Choroid plexus epithelial cell (primary cell): ENCODE results near the gene KDM5B.

Source experiments
- DNase-seq: peaks from one replicate; pipeline ENCODE4 v3.0.0-alpha.2; 2010; ENCODE audit warnings: low read depth
- H3K4me3 ChIP-seq: 2 replicates; pipeline ENCODE4 v1.5.1; 2011; ENCODE audit warnings: low read depth, mild to moderate bottlenecking, control low read depth, low read length, moderate library complexity
- TF ChIP-seq, protein P1 (sequence below): conservative IDR thresholded peaks from 2 replicates; pipeline ENCODE4 v1.5.1; 2011; ENCODE audit warnings: low read depth, mild to moderate bottlenecking, control low read depth, inconsistent platforms, low read length, moderate library complexity

KDM5B gene

GRCh38 chr1:202687798-202688197 is 120.4 kb downstream of the KDM5B start:
- no peak for DNase-seq

DNA sequence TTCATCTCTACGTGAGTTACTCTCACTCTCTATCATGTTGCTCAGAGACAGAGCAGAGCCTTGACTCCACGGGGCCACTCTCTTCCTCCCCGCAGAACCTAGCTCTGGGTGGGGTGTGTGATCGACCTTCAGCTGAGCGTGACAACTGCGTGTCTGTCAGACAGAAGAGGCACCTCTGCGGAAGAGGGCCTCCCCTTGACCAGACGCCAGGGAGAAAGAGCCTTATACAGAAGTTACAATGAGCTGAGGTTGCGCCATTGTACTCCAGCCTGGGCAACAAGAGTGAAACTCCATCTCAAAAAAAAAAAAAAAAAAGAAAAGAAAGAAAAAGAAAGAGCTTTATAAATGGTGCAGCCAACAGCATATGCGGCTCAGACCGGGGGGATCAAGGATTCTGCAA is 120.9 kb downstream of the KDM5B start:
- TF ChIP-seq, protein P1, sequence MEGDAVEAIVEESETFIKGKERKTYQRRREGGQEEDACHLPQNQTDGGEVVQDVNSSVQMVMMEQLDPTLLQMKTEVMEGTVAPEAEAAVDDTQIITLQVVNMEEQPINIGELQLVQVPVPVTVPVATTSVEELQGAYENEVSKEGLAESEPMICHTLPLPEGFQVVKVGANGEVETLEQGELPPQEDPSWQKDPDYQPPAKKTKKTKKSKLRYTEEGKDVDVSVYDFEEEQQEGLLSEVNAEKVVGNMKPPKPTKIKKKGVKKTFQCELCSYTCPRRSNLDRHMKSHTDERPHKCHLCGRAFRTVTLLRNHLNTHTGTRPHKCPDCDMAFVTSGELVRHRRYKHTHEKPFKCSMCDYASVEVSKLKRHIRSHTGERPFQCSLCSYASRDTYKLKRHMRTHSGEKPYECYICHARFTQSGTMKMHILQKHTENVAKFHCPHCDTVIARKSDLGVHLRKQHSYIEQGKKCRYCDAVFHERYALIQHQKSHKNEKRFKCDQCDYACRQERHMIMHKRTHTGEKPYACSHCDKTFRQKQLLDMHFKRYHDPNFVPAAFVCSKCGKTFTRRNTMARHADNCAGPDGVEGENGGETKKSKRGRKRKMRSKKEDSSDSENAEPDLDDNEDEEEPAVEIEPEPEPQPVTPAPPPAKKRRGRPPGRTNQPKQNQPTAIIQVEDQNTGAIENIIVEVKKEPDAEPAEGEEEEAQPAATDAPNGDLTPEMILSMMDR: no peak
- no peak overlapping the region for H3K4me3 ChIP-seq

More at GRCh38 chr1:202687798-202688197, 120.4 kb downstream of the KDM5B start:
- no peak overlapping the region for H3K4me3 ChIP-seq
- TF ChIP-seq, protein P1: no peak

DNA sequence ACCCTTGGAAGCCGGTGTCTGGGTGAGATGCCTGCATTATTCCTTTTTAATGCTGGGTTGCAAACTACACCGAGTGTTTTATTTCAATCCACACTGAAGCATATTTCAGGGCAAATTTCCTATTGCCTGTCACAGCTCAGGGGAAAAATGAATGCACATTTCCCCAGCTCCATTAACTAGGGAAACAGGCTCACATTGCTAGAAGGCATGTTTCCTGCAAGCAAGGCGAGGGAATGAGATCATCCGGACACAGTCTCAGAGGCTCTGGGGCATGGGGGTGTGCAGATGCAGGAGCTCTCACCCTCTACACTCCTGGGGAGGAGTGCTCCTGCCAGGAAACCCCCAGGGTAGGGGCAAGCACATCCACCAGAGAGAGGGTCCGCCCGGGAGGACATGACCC is 122.6 kb downstream of the KDM5B start:
- TF ChIP-seq, protein P1: no peak
- no peak for DNase-seq
- no peak overlapping the region for H3K4me3 ChIP-seq

More for the DNA sequence above, 120.9 kb downstream of the KDM5B start:
- no peak for DNase-seq

GRCh38 chr1:202684716-202685115 is 123.5 kb downstream of the KDM5B start:
- DNase-seq: no peak
- no peak overlapping the region for H3K4me3 ChIP-seq
- TF ChIP-seq, protein P1: no peak

- DNase-seq: no peak
- TF ChIP-seq, protein P1: no peak
These were observed 125.2 kb downstream of the KDM5B start for GRCh38 chr1:202683029-202683428.

GRCh38 chr1:202682477-202682876 is 125.7 kb downstream of the KDM5B start:
- DNase-seq: no peak
- H3K4me3 ChIP-seq: no peak overlapping the region
- TF ChIP-seq, protein P1: no peak

More at GRCh38 chr1:202683029-202683428, 125.2 kb downstream of the KDM5B start:
- H3K4me3 ChIP-seq: no peak overlapping the region

DNA sequence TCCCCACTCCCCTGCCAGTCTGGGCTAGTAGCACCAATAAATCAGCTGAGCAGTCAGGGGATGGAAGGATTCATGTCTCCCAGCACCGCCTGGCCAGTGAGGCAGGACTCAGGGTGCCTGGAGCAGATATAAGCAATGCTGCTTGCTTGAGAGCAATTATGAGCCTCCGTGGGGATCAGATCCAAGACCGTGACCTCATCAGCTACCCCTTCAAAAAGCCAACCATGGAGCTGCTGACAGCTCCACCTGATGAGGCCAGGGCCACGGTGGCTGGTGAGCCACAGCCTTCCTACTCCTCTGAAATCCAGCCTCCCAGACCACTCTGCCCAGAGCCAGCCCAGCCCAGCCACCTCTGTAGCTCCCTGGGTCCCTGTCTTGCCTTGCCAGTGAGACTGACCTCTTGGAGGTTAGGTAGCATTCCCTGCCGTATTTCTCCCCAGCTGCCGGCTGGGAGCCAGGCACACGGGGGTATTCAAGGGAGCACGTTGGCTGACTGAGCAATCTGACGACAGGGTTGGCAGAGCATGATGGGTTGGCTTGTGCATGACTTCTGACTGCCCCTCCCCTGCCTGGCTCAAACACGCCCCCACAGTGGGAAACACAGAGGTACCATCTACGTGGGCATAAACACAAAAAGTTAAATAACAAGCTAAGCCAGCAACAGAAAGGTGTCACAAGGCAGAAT is 126.3 kb downstream of the KDM5B start:
- DNase-seq: no peak
- H3K4me3 ChIP-seq: no peak overlapping the region
- TF ChIP-seq, protein P1: no peak
